MV-4-11 (cell line): ENCODE data around the gene TMEM221.
A peak's percentile ranks its signal among the peaks of the same experiment; 100 is the strongest.
"Not testable (repeated sequence)": the region's sequence is repeated elsewhere in the genome, so short reads cannot be mapped to it uniquely, and the experiment has no call there.

Experiments
- DNase-seq: peaks from one replicate; lab custom pipeline; 2025; lab: John Stamatoyannopoulos, UW

Gene TMEM221

DNA sequence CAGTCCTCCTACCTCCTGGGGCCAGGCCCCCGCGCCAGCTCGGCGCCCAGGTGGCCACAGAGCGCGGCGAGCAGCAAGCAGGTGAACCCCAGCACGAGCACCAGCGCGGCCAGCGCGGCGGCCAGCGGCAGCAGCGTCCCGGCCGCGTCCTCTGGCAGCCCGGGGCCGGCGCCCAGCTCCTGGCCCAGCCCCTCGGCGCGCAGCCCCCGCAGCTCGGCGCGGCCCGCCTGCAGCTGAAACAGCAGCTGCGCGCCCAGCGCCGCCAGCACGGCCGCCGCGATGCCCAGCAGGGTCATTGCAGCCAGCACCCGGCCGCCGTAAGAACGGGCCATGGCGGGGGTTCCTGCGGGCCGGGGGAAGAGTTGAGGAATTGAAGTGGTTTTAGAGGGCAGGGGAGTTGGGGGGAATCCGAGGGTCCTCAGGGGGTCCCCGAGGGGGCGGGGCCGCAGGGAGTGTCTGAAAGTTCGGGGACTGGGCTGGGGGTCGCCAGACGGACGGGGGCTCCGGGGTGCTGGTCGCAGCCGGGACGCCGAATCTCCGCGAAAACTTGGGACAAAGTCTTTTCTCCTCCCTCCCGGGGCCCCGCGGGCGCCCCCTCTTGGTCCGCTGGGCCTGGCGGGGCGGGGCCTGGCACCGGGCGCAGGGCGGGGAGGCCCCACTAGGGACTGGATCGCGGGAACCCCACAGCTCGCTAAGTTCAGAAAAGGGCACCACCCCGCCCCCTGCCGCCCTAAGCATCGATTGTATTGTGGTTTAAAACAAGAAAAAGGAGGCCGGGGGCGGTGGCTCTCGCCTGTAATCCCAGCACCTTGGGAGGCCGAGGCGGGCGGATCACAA, at the start of gene TMEM221:
Gene TMEM221, minus strand, starts transcription at position 538 of the 837 bp plus-strand sequence. Its CDS starts 206 bp downstream, at position 332.
- DNase-seq = peak; percentile 69

DNA sequence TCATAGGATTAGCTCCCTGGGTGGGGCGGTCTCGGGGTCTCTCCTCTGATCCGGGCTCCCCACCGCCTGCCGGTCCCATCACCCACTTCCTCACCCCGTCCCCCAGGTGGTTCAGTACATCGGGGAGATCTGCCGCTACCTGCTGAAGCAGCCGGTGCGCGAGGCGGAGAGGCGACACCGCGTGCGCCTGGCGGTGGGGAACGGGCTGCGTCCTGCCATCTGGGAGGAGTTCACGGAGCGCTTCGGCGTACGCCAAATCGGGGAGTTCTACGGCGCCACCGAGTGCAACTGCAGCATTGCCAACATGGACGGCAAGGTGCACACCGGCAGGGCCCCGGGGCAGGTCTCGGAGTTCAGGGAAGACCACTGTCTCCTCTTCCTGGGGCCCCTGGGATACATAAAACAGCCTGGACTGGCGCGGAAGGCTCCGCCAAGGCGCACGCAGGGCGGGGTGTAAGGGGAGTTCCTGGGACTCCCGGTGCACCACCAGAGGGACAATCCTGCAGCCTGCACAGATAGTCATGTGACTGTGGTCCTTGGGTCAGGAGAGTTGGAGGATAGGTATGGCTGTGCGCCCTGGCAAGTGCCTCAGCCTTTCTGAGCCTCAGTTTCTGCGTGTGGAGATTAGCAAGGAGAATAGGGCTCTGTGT, 48.8 kb upstream of the TMEM221 start:
- no peak for DNase-seq

DNA sequence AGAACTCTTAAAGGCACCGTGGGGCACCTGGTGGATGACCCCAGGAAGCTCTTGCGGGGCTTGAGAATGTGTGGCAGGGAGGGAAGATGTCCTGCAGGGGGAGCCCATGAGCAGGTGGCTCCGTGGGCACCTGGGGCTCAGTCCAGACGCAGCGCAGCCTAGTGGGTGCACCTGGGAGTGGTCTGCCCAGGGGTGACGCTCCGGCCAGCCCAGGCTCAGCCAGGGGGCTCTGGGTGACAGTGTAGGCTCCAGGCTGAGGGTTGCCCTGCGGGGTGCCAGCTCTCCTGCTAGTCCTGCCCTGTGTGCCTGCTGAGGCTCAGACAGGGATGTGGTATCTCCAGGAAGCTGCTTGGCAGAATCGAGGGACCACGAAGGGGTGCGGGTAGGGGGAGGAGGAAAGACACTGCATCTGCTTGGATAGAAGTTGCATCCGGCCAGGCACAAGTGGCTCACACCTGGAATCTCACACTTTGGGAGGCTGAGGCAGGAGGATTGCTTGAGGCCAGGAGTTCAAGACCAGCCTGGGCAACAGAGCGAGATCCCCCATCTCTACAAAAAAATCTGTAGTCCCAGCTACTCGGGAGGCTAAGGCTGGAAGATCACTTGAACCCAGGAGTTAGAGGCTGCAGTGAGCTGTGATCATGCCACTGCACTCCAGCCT, 48.0 kb upstream of the TMEM221 start:
- peak; percentile 73 for DNase-seq

DNA sequence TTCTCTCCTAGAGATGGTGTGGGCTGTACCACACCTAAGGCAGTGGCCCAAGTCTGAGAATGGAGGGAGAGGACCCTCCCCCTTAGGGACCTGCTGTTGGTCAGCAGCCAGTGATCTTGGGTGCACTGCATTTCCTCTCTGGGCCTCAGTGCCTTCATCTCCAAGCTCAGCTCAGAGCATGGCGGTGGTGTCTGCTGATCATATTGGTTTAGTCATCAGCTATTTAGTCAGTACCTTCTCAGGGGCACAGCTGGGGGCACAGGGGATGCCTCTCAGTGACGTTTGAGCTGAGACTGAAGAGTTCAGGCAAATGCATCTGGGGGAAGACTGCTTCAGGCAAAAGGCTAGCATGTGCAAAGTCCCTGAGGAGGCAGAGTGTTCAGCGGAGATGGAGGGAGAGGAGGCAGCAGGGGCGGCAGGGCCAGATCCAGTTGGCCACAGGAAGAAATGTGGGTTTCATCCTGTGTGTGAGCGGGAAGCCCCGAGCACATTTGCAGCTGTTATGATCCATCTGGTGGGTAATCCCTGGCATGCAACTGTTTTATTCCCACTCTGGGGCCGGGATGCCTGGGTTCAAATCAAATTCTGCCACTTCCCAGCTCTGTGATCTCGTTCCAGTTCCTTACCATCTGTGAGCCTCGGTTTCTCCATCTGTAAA, 47.3 kb upstream of the TMEM221 start:
- no peak for DNase-seq

GRCh38 chr19:17491287-17491686, 42.8 kb upstream of the TMEM221 start:
- no peak for DNase-seq

- no peak for DNase-seq
Observed at GRCh38 chr19:17490411-17490810, 41.9 kb upstream of the TMEM221 start.

DNA sequence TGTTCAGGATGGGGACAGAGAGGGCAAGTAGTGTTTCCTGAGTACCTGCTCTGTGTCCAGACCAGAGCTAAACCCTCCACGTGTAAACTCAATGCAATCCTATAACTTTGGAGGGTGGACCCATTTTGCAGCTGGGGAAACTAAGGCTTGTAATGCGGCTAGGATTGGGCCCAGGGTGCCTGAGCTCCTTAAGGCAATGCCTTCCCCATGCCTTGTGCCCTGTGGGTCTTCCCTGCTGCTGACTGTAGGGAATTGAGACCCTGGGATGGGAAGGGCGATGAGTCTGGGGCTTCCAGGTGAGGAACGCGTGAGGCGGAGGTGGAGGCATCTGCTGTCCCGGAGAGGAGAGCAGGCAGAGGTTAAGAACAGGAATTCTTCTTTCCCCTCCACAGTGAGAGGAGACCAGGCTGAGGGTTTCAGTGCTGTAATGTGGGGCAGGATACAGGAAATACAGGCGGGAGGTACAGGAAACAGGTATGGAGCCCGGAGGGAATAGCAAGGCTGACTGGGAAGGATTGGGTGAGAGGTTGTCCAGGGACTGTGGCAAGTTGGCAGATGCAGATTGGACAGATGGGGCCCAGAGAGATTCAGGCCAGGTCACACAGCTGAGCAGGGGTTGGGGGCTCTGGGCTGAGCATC, 41.0 kb upstream of the TMEM221 start:
- no peak for DNase-seq

GRCh38 chr19:17488593-17489391, 40.3 kb upstream of the TMEM221 start:
- DNase-seq = no peak

DNA sequence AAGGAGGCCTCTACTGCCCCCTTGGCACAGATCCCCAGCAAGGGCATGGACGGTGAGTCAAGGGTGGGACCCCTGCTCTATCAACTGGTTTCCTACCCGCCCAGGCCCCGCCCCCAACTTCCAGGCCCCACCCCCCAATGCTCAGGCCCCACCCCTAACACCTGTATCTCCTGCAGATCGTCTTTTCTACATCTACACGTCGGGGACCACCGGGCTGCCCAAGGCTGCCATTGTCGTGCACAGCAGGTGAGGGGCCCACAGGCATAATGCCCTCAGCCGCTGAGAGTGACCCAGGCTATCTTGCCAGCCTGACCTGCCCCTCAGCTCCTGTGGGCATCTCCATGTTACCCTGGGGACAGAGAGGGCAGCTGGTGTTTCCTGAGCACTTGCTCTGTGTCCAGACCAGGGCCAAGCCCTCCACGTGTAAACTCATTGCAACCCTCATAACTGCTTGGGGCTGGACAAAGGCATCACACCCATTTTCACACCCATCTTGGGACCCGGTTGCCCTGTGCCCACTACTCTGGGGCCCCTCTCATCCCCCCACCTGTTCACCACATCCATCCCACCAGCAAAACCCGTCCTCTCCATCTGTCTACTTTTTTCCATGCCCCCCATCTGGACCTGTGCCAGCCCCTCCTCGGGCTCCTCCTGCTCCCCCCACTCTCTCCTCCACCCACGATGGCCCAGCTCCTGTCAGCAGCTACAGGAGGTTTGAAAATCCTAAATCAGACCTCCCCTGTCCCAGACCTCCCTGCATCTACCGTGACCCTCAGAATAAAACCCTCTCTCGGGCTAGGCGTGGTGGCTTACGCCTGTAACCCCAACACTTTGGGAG, 39.0 kb upstream of the TMEM221 start:
- DNase-seq = no peak

DNA sequence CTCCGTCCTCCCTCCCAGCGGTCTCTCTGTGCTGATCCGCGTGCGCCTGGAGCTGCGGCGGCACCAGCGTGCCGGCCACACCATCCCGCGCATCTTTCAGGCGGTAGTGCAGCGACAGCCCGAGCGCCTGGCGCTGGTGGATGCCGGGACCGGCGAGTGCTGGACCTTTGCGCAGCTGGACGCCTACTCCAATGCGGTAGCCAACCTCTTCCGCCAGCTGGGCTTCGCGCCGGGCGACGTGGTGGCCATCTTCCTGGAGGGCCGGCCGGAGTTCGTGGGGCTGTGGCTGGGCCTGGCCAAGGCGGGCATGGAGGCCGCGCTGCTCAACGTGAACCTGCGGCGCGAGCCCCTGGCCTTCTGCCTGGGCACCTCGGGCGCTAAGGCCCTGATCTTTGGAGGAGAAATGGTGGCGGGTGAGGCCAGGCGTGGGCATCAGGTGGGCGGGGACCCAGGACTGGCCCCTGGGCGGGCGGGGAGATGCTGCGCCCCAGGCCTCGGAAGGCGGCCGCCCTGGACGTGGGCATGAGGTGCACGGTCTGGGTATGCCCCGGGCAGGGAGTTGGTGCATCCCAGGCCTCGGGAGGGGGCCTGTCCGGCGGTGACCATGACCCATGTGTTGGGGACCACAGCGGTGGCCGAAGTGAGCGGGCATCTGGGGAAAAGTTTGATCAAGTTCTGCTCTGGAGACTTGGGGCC, 38.2 kb upstream of the TMEM221 start:
- no peak for DNase-seq

DNA sequence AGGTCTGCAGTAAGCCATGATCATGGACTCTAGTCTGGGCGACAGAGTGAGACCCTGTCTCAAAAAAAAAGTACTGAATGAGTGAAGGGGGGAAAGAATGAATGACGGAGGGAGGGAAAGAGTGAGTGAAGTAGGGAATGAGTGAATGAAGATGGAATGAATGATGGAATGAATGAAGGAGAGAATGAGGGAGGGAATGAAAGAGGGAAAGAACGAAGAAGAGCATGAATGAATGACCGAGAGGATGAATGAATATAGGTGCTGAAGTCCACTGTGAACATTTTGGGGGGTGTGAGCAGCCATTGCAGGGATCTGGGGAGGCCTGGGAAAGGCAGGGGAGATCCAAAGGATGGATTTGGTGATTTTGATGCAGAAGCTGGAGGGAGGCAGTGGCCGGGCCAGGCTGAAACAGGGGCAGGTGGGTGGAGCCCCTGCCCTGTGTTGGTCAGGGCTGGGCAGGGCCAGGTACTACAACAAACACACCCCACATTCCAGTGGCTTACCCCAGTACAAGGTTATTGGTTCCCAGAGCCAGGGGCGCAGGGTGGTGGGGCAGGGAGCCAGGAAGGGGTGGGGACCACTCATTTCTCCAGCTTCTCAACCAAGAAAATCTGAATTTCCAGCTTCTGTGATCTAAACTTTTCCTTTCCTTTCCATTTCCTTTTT, 36.2 kb upstream of the TMEM221 start:
- no peak for DNase-seq

DNA sequence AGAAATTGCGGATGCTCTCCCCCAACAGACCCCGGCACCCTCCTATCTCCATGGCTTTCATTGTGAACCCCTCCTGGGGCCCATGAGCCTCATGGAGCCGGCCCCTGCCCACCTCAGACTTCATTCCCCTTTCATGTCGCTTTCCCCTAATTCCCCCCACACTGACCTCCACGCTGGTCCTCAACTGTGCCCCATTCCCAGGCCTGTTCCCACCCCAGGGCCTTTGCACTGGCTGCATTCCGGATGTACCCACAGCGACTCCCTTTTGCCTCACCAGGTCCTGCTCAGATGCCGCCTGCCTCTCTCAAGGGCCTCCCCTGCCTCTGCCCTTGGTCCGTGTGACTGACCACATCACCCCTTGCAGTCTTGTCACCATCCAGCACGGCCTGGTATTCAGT, 35.1 kb upstream of the TMEM221 start:
- DNase-seq = no peak

GRCh38 chr19:17482877-17483604, 34.6 kb upstream of the TMEM221 start:
- no peak for DNase-seq

GRCh38 chr19:17481986-17482385, 33.5 kb upstream of the TMEM221 start:
- no peak for DNase-seq

GRCh38 chr19:17479325-17479791, 30.9 kb upstream of the TMEM221 start:
- DNase-seq = peak; percentile 45

- peak; percentile 90 for DNase-seq
Observed at GRCh38 chr19:17475541-17476115, 27.2 kb upstream of the TMEM221 start.

DNA sequence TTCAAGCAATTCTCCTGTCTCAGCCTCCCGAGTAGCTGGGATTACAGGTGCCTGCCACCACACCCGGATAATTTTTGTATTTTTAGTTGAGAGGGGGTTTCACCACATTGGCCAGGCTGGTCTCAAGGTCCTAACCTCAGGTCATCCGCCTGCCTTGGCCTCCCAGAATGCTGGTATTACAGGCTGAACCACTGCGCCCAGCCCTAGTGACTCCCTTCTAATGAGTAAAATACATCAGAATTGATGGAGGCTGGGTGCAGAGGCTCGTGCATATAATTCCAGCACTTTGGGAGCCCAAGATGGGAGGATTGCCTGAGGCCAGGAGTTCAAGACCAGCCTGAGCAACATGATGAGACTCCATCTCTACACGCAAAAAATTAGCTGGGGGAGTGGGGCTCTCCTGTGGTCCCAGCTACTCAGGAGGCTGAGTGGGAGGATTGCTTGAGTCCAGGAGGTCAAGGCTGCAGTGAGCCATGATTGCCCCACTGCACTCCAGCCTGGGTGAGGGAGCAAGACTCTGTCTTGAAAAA, 26.6 kb upstream of the TMEM221 start:
- DNase-seq = not testable (repeated sequence)
